GM21381 (cell line): ENCODE measurements around the gene ADCYAP1R1.

Experiments used
- ATAC-seq: cut with Tn5 transposase; IDR thresholded peaks from one replicate; pipeline ENCODE4 v1.9.1; 2021; ENCODE audit warnings: mild to moderate bottlenecking, moderate library complexity; ENCODE audit not compliant: unreplicated experiment

The ADCYAP1R1 gene

GRCh38 chr7:31104361-31105255 lies 52.5 kb downstream of the ADCYAP1R1 start:
- no peak for ATAC-seq

- ATAC-seq: no peak
Measured at GRCh38 chr7:31105256-31105950, 53.3 kb downstream of the ADCYAP1R1 start.

- no peak for ATAC-seq
Measured at GRCh38 chr7:31106303-31107105, 54.4 kb downstream of the ADCYAP1R1 start.

GRCh38 chr7:31107106-31108090 lies 55.3 kb downstream of the ADCYAP1R1 start:
- no peak for ATAC-seq

GRCh38 chr7:31108097-31108657 lies 56.1 kb downstream of the ADCYAP1R1 start:
- ATAC-seq: no peak

- no peak for ATAC-seq
Measured at GRCh38 chr7:31109751-31110150, 57.6 kb downstream of the ADCYAP1R1 start.

GRCh38 chr7:31110331-31111108 lies 58.4 kb downstream of the ADCYAP1R1 start:
- ATAC-seq: no peak

DNA sequence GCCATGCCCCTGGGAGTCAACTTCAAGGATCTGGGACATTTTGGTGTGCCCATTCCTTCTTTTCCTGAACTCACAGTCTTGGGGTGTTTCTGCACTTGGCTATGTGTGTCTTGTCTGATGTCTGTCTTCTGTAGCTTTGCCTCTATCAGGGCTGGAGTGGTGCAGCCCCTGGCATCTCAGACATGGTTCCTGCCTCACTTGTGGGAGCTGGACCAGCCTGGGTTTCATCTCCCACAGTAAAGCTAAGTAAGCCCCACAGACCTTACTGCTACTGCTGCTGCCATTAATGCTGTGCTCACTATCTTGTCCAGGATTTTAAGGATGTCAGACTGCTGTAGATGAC lies 59.0 kb downstream of the ADCYAP1R1 start:
- no peak for ATAC-seq

- ATAC-seq: no peak
Measured at GRCh38 chr7:31113660-31114059, 61.6 kb downstream of the ADCYAP1R1 start.

DNA sequence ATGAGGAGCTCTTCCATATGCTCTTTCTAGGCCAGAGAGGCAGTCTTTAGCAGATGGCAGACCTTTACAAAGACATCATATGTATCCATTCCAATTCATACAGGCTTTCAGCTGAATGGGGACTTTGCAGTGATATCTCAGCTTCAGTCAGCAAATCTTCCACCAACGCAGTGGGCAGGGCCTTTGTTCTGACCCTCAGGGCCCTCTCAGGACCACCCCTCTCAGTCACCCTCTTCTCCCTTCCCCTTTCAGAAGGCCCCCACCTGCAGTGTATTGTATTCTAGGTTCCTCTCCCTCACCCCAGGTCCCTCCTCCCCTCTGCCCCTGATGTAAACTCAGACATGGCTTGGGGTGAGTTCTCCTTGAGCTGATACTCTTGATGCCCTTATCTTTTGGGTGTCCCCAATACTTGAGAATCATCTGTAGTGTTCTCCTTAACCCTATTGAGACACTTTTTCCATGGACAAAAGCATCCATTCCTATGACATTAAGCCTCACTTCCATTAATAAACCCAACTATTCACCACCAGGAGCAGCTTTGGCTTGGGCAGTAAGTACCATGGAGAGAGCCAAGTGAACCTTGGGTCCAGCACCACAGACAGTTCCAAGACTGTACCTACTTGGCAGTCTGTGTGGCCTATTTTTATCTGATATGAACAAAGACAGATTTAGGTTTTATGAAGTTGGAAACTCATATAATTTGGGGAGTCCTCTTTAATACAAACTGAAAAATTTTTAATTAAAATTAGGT lies 62.7 kb downstream of the ADCYAP1R1 start:
- ATAC-seq: no peak

GRCh38 chr7:31116615-31117014 lies 64.5 kb downstream of the ADCYAP1R1 start:
- no peak for ATAC-seq

DNA sequence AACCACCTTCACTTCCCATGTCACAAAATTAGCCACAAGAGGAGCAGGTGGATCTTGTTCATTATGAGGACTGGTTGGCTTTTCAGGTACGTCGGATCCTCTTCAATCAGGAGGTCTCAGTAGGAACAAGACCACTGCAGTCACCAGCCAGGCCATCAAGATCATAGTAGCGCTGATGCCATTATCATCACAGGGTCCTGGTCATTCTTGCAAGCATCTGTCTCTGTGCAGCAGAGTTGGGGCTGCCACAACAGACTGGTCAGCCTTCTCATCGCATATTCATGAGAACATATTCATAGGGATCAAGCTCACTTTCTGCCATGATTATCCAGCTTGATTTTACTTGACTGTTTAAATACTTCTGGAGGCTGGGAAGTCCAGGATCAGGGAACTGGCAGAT lies 67.1 kb downstream of the ADCYAP1R1 start:
- no peak for ATAC-seq

GRCh38 chr7:31120800-31121513 lies 68.8 kb downstream of the ADCYAP1R1 start:
- no peak for ATAC-seq

GRCh38 chr7:31121601-31122000 lies 69.5 kb downstream of the ADCYAP1R1 start:
- no peak for ATAC-seq

GRCh38 chr7:31122649-31123058 lies 70.5 kb downstream of the ADCYAP1R1 start:
- no peak for ATAC-seq

DNA sequence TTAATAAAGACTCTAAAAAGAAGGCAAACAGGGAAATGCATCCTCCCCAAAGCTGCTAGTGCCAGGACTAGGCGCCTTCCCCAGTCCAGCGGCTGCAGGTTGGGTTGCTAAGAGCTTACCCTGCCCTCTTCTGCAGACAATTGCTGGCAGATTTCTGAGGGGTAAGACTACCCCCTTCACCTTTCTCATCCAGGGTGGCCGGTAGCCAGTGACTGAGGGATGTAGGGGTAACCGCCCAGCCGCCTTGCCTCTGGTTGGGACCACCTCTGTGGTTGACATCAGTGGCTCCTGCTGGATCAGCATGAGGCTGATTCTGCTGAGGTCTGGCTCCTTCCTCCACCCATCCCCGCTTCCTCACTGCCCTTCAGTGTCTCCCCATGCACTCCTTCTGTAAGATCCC lies 71.2 kb downstream of the ADCYAP1R1 start:
- ATAC-seq: no peak

DNA sequence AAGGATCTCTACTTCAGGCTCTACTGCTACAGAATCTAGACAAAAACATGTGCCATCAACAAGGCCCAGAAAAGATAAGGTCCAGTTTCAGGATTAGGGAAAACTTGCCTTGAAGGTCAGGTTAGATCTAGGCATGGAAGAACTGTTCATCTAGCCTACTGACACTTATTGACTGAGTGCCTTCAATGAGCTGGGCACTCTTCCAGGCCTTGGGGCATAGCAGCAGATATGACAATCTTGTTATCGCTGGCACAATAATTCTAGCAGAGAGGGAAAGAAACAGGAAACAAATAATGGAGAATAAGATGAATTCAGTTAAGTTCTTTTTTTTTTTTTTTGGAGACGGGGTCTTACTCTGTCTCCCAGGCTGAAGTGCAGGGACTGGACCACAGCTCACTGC lies 71.6 kb downstream of the ADCYAP1R1 start:
- no peak for ATAC-seq

- no peak for ATAC-seq
Measured at GRCh38 chr7:31125171-31125570, 73.1 kb downstream of the ADCYAP1R1 start.
